Panc1 (cell line): Measurements from ENCODE around the gene GIMAP5. TPM values are rescaled to one million over a fixed set of nuclear protein-coding genes. Genes with fewer than 3 reads are reported as not detected.

Source experiments
- ATAC-seq: fragments of 200-7000 bp; cut with Tn5 transposase; 2 replicates; pipeline ENCODE4 v1.9.1; 2020; ENCODE audit warnings: mild to moderate bottlenecking, moderate library complexity
- BruUV-seq: library from RNA; stranded (reverse); fragments of 400-500 nt; replicated peaks from 2 replicates; lab custom pipeline; 2021; lab: Mats Ljungman, UMichigan
- CTCF ChIA-PET: fragments of 300-600 bp; sonication (Branson Sonifier 250); formaldehyde crosslinking; loops from one replicate; lab custom pipeline; 2022; ENCODE audit warnings: antibody characterized with exemption; lab: Charles Lee
- POLR2A ChIA-PET: fragments of 300-600 bp; sonication (Branson Sonifier 250); formaldehyde crosslinking; loops from one replicate; lab custom pipeline; 2022; ENCODE audit warnings: antibody characterized with exemption; lab: Charles Lee
- DNase-seq: peaks from one replicate; pipeline ENCODE4 v3.0.0-alpha.2; 2010; ENCODE audit warnings: low read depth, low spot score
- H3K27ac ChIP-seq: 2 replicates; pipeline ENCODE4 v1.5.1; 2011; ENCODE audit warnings: mild to moderate bottlenecking, low read length, inconsistent platforms
- H3K27me3 ChIP-seq: fragments of 200-500 bp; sonication (Bioruptor generic); 2 replicates; pipeline ENCODE4 v1.6.0; 2014; ENCODE audit warnings: low read length, inconsistent platforms; ENCODE audit not compliant: control insufficient read depth, insufficient read depth
- H3K36me3 ChIP-seq: fragments of 200-500 bp; sonication (Bioruptor generic); 2 replicates; pipeline ENCODE4 v1.5.1; 2014; ENCODE audit warnings: inconsistent platforms, mild to moderate bottlenecking, low read length, moderate library complexity; ENCODE audit not compliant: control insufficient read depth, insufficient read depth
- H3K4me1 ChIP-seq: 2 replicates; pipeline ENCODE4 v1.5.1; 2011; ENCODE audit warnings: inconsistent platforms, mild to moderate bottlenecking, low read length, moderate library complexity; ENCODE audit not compliant: control insufficient read depth, insufficient read depth
- H3K4me3 ChIP-seq, 2 experiments: 2 replicates each; pipeline ENCODE4 v1.5.1; 2011 to 2012; ENCODE audit warnings: low read depth in 2 of 2, low read length in 2 of 2, mild to moderate bottlenecking in 2 of 2, inconsistent platforms in 1 of 2, moderate library complexity in 1 of 2
- H3K9me3 ChIP-seq: fragments of 200-500 bp; sonication (Bioruptor generic); 2 replicates; pipeline ENCODE4 v1.5.1; 2014; ENCODE audit warnings: low read depth, mild to moderate bottlenecking, inconsistent platforms, low read length, moderate library complexity; ENCODE audit not compliant: control insufficient read depth, insufficient read depth
- POLR2AphosphoS5 ChIP-seq: IDR thresholded peaks from 2 replicates; pipeline ENCODE4 v1.6.1; 2012; ENCODE audit warnings: mild to moderate bottlenecking, low read depth, low read length, moderate library complexity
- SIN3A ChIP-seq: IDR thresholded peaks from 2 replicates; pipeline ENCODE4 v1.6.1; 2012; ENCODE audit warnings: low read depth, mild to moderate bottlenecking, low read length, moderate library complexity, borderline replicate concordance; ENCODE audit not compliant: insufficient read depth
- TCF7L2 ChIP-seq: IDR thresholded peaks from 2 replicates; pipeline ENCODE4 v1.6.1; 2011; ENCODE audit warnings: mild to moderate bottlenecking, low read depth, low read length, inconsistent platforms
- in situ Hi-C: cut with HindIII; loops from 2 replicates; pipeline ENCODE4 v1.10.0; 2016; ENCODE audit warnings: low sequenced_read_pairs, low pct_unique_long_range_greater_than_20kb
- intact Hi-C: fragments of 100-400 bp; cut with micrococcal nuclease; formaldehyde crosslinking; loops from one replicate; pipeline ENCODE4 v1.10.0; 2022; ENCODE audit not compliant: unreplicated experiment
- total RNA-seq: library from RNA; stranded (reverse); gene quantifications from one replicate; pipeline ENCODE4 v1.2.1, GENCODE V29; 2021; ENCODE audit not compliant: unreplicated experiment
- TF ChIP-seq, protein P1 (sequence below): fragments of 450-650 bp; IDR thresholded peaks from 2 replicates; pipeline ENCODE4 v1.5.1; 2017; ENCODE audit warnings: mild to moderate bottlenecking
- TF ChIP-seq, protein P2 (sequence below), 2 experiments: IDR thresholded peaks; 2 replicates each; pipeline ENCODE4 v1.6.1; 2011 to 2012; ENCODE audit warnings: low read depth in 2 of 2, control low read depth in 1 of 2, low read length in 1 of 2, mild to moderate bottlenecking in 1 of 2, moderate library complexity in 1 of 2; ENCODE audit not compliant: insufficient read depth in 1 of 2

The GIMAP5 gene
- total RNA-seq, 1 experiment from 2014 or later, result 0.51 TPM

DNA sequence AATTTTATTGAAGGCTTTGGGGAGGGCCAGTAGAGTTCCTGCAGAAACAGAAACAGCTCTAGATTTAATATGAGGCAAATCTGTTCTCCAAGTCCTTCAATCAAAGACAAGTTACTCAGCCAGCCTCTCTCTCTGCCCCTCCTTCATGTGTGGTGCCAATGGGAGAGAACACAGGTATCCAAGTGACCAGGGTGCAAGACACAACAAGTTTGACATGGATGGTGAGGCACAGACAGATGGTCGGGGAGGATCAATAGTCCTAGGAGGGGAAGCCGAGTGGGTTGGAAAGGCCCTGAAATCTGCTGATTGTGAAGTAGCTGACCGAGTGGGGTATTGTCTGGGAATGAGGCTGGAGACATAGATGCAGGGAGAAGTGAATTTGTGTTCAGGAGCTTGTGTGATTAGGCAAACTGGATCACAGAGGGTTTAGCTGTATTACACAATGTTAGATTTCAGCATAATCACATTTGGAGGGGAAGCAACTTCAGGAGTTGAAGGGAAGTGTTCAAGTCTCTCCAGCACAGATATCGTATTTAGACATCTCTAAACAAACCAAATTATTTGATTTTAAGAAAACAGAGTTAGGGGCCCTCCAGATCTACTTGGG lies 19.3 kb upstream of the GIMAP5 start:
- Histone ChIP-seq H3K4me3 (no peak overlapping the region), H3K4me1 (no peaks in the 10 kb centered on the region), H3K36me3 (no peaks in the 10 kb centered on the region), H3K27ac (no peak overlapping the region), H3K9me3 (no peaks in the 10 kb centered on the region), H3K27me3 (no peaks in the 10 kb centered on the region; the same call in 1 of the 2 replicates)
- TF ChIP-seq SIN3A (no peak), POLR2AphosphoS5 (no peak), TCF7L2 (no peak)
- TF ChIP-seq, protein P1, sequence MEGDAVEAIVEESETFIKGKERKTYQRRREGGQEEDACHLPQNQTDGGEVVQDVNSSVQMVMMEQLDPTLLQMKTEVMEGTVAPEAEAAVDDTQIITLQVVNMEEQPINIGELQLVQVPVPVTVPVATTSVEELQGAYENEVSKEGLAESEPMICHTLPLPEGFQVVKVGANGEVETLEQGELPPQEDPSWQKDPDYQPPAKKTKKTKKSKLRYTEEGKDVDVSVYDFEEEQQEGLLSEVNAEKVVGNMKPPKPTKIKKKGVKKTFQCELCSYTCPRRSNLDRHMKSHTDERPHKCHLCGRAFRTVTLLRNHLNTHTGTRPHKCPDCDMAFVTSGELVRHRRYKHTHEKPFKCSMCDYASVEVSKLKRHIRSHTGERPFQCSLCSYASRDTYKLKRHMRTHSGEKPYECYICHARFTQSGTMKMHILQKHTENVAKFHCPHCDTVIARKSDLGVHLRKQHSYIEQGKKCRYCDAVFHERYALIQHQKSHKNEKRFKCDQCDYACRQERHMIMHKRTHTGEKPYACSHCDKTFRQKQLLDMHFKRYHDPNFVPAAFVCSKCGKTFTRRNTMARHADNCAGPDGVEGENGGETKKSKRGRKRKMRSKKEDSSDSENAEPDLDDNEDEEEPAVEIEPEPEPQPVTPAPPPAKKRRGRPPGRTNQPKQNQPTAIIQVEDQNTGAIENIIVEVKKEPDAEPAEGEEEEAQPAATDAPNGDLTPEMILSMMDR, result no peak
- no peak for ATAC-seq
- in situ Hi-C loops, result no loop called here
- BruUV-seq, result no TSS peak
- ChIA-PET CTCF (no interaction called here), POLR2A (interaction anchor here (0.9 kb wide), 1 partner anchor 26 kb away, joined by 14 read pairs; no protein-coding TSS in a partner anchor)
- DNase-seq, result no peak
- intact Hi-C loops, result no loop called here

DNA sequence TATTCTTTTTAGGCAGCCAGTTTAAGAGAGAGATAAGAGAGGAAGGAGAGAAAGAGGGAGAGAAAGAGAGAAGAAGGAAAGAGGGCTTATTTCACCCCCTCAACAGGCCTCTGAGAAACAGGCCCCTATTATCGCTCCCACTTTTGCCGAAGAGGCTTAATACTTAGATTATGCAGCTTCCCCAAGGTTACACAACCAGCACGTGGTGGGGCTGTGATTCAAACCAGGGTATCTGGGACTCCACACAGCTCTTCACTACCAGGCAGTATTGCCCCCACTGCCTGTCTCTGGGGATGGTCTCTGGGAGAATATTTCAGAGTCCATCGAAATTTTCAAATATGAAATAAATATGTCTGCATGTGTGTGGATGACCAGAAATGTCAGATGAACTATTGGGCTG lies 17.8 kb upstream of the GIMAP5 start:
- BruUV-seq, result no TSS peak
- Histone ChIP-seq H3K4me3 (no peak overlapping the region), H3K27ac (no peak overlapping the region), H3K4me1 (no peaks in the 10 kb centered on the region), H3K27me3 (no peaks in the 10 kb centered on the region; the same call in 1 of the 2 replicates), H3K9me3 (no peaks in the 10 kb centered on the region), H3K36me3 (no peaks in the 10 kb centered on the region)
- POLR2A ChIA-PET, result no interaction called here
- CTCF ChIA-PET, result no interaction called here
- no peak for ATAC-seq
- DNase-seq, result no peak
- intact Hi-C loops (no loop called here), in situ Hi-C loops (no loop called here)
- TF ChIP-seq, protein P2, sequence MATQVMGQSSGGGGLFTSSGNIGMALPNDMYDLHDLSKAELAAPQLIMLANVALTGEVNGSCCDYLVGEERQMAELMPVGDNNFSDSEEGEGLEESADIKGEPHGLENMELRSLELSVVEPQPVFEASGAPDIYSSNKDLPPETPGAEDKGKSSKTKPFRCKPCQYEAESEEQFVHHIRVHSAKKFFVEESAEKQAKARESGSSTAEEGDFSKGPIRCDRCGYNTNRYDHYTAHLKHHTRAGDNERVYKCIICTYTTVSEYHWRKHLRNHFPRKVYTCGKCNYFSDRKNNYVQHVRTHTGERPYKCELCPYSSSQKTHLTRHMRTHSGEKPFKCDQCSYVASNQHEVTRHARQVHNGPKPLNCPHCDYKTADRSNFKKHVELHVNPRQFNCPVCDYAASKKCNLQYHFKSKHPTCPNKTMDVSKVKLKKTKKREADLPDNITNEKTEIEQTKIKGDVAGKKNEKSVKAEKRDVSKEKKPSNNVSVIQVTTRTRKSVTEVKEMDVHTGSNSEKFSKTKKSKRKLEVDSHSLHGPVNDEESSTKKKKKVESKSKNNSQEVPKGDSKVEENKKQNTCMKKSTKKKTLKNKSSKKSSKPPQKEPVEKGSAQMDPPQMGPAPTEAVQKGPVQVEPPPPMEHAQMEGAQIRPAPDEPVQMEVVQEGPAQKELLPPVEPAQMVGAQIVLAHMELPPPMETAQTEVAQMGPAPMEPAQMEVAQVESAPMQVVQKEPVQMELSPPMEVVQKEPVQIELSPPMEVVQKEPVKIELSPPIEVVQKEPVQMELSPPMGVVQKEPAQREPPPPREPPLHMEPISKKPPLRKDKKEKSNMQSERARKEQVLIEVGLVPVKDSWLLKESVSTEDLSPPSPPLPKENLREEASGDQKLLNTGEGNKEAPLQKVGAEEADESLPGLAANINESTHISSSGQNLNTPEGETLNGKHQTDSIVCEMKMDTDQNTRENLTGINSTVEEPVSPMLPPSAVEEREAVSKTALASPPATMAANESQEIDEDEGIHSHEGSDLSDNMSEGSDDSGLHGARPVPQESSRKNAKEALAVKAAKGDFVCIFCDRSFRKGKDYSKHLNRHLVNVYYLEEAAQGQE (IDR thresholded peaks at IDR 0.05; ENCODE audit: insufficient read depth in 1 of 2, low read depth in 2 of 2, low read length in 1 of 2), result no peak
- TF ChIP-seq SIN3A (no peak), TCF7L2 (no peak), POLR2AphosphoS5 (no peak)
- TF ChIP-seq, protein P1, result no peak
